Renal cortex interstitium (tissue), 11 donors: ENCODE results near the gene A2M. TPM values are rescaled to one million over a fixed set of nuclear protein-coding genes. Genes with fewer than 3 reads are reported as not detected.

Experiments
- DNase-seq, 11 donors: peaks; one replicate each; pipeline ENCODE4 v3.0.0-alpha.2; 2013; ENCODE audit warnings: low read depth in 9 of 11, low spot score in 4 of 11; ENCODE audit errors: extremely low read depth in 1 of 11
- polyA plus RNA-seq, 3 donors: library from polyadenylated mRNA; unstranded; fragments of 120-200 nt; gene quantifications; one replicate each; pipeline ENCODE4 v1.2.1, GENCODE V29; 2013; ENCODE audit not compliant: insufficient read length in 3 of 3

A2M gene
- polyA plus RNA-seq, 3 donors, result 172 to 256 (median 219) TPM

DNA sequence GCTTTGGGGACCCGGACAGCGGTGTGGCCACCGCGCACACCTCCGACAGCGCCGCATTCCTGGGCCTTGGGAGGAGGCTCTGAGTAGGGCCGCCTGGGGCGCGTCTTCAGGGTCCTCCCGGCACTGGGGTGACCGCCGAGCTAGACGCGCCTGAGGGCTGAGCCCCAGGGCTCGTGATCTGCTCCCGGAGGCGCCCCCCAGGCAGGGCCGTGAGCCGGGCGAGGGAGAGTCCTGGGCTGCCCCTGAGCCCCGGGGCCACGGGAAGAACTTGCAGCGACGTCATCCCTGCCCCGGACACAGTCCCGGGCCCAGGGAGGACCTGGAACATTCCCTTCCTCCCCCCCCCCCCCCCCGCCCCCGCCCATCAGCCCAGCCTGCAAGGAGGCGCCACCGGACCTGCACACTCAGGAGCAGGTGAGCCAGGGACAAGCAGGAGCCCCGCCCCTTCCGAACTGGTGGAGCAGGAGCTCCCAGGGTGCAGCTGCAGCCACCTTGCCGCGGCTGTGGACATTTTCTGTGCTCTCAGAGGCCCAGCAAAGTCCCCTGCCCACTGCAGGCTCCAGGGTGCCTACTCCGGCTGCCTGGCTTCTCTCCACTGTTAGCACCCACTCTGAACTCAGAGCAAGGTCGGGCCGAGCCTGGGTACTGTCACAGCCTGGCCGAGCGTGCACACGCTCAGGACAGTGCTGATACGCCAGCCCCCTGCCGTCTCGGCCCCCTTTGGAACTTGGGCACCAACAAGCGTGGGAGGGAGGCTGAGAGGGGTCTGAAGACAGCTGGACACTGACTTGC lies 50.7 kb downstream of the A2M start:
- peak in 10 of 11 donors; percentile 37 to 75 (median 56) for DNase-seq

DNA sequence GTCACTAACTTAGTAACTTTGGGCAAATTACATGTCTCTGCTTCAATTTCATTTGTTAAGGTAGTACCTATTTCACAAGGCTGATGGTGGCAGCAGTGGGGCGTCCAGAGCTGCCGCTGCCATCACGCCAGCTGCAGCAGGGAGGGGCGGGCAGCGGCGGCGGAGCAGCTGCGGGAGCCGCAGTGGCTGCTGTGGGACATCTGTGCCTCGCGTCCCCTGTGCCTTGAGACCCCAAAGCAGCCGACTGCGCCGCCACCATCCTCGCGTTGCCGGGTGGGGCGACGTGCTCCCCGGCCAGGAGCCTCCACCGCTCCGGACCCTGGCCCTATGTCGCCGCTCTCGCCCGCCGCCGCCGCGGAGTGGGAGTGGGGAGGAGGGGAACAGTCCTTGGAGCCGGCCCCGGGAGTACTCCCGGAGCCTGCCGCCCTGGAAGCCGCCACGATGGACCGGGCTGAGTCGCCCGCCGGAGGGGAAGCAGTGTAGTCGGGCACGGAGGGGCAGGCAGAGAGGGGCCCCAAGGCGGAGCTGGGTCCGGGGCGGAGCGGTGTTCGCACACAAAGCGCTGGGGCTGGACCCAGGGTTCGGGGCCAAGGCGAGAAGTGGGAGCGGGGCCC lies 51.4 kb downstream of the A2M start:
- DNase-seq, result peak; percentile 41 to 75 (median 61)

DNA sequence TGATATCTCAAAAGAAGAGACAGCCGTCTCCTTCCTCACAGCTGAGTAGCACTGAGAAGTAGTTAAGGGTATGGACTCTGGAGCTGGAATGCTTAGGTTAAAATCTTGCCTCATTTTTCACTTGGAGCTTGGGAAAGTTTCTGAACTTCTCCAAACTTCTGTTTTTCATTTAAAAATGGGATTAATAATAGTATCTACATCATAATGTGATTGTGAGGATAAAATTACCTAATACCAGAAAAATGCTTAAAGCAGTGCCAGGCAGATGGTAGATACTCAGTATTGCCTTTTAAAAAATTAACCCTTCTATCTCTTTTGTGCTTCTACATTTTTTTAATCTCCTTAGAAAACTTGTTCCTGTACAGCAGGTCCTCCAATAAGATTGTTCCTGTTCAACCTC lies 63.1 kb downstream of the A2M start:
- no peak for DNase-seq

DNA sequence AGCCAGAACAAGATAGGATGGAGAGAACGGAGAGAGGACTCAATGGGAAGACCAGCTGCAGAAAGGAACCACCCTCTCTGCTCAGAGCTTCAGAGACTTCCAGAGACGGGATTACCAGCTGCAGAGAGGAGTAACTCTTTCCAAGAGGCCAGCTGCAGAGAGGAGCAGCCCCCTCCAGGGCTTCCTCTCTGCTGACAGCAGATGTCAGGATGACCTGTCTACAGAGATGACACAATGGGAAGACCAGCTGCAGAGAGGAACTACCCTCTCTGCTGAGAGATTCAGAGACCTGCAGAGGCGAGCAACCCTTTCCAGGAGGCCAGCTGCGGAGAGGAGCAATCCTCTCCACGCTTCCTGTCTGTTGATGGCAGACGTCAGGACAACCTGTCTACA lies 64.6 kb downstream of the A2M start:
- DNase-seq, result no peak

DNA sequence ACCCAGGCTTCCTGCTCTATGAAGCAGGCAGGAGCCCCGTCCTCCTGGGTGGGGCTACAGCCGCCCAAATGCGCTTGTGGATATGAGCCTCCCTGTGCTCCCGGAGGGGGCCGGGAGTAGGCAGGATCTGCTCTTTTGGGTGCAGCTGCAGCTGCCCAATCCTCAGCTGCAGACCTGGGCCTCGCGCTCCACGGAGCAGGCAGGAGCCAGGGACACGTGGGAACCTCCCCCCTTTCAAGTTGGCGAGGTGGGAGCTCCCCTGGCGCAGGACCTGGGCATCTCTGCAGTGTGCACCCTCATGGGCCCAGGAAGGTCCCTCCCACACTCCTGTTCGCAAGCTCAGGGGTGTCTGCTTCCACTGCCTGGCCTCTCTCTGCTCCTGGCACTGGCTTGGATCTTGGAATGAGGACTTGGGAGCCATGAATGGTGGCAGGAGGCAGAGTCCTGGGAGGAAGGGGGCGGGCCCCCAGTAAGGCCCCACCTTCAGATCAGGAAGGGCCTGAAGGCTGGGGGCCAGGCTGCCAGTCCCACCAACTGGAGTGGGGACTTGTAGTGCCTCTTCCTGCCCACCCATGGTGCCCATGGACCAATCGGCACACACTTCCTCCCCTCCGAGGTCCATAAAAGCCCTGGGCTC lies 65.1 kb downstream of the A2M start:
- no peak for DNase-seq

DNA sequence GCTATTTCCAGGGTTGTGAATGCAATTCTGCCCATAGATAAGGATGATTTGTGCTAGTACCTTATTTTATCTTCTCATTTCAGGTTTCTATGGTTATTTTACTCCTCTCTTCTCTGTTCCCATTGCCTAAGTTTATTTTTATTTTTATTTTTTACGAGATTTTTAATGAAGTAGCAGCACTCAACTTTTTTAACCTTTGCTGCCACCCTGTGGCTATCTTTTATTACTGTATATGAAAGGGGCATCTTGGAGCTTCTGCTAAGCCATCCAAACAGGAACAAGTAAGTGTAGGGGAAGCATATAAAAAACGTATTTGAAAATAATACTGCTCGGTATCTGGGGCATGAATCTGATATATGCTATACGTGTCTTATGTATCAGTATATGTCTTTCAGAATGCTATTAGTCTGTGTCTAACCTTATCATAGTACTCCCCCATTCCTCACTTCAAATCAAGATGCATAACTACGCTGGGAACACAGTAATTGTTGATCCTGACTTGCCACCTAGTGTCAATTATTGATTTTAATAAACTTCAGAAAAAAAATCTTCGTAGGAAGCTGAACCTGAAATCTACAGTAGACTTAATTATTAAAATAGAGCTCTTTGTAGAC lies 66.1 kb downstream of the A2M start:
- peak in 7 of 11 donors; percentile 10 to 33 (median 18) for DNase-seq

DNA sequence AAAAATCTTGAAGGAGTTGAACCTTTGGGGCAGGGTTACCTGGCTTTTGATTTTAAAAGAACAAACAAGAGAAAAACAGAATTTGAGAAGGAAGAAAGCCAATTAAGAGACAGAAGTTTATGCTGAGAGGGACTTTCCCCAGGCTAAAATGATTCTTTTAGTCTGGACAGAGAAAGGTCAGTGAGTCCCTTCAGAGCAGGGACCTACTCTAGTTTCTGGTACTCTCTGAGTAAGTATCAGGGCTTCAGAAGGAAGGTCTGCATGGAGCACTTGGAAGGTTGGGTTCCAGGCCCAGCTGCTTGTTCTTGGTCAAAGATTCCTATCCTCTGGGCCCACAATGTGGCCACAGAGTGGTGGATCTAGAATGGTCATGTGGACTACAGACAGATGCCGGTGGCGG lies 66.8 kb downstream of the A2M start:
- no peak for DNase-seq

DNA sequence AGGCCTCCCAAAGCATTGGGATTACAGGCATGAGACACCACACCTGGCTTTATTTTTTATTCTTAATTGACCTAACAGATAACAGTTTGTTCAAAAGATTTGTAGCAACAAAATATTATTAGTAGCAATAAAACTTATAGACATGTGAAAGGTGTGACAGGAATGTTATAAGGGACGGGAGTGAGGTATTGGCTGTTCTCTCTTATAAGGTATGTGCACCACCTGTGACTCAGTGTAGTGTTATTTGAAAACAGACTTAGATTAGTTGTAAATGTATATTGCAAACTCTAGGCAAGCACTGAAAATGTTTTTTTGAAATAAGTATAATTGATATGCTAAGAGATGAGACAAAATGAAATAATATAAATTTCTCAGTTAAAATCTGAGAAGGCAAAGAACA lies 68.6 kb downstream of the A2M start:
- no peak for DNase-seq

DNA sequence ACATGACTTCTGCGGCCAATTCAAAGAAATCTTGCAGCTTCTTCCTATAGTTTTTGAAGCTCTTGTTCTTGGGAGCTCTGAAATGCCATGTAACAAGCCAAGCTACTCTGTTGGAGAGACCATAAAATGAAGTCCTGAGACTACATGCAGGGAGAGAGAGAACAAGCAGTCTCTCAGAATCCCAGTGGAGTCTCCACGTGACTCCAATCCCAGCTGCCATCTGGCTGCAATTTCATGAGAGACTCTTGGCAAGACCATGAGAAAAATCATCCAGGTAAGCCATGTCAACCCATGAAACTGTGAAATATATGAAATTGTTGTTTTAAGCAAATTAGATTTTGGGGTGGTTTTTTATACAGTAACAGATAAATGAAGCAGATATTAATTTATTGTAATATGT lies 72.0 kb downstream of the A2M start:
- no peak for DNase-seq

DNA sequence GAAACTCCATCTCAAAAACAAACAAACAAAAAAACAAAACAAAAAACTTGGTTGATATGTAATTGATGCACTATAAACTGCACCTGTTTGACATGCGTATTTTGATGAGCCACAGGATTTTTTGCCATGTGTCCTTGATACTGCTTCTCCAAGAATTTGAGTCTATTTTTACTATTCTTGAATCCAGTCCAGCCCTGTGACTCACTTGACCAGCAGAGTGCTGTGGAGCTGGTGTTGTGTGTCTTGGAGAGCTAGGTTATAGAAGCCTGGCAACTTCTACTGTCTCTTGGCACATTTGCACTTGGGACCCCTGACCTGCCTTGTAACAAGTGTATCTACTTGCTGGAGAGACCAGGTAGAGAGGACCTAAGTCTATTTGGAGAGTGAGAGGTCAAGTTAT lies 74.4 kb downstream of the A2M start:
- no peak for DNase-seq

DNA sequence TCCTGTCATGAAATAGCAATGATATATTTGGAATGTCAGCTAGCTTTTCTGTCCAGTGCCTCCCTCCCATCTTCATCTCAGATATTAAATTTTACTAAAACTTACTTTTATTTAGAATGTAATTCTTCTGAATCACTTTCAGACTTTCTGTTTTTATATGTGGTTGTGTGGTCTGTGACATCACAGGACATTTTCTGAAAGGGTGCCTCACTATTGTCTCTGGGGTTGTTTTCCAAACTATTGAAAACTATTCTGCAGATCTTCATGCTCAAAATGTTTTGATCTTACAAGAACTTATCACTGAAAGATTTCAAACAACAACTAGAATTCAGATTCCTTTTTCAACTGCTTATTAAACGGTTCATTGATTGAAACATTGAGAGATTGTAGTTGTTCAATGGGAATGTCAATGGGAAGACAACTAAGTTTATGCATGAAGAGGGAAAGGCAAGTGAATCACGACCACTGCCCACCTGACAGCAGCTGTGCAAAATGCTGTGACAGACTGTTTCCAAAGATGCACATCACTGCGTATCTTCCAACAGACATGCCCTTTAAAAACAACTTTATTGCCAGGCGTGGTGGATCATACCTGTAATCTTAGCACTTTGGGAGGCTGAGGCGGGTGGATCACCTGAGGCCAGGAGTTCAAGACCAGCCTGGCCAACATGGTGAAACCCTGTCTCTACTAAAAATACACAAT lies 75.1 kb downstream of the A2M start:
- DNase-seq, result no peak

DNA sequence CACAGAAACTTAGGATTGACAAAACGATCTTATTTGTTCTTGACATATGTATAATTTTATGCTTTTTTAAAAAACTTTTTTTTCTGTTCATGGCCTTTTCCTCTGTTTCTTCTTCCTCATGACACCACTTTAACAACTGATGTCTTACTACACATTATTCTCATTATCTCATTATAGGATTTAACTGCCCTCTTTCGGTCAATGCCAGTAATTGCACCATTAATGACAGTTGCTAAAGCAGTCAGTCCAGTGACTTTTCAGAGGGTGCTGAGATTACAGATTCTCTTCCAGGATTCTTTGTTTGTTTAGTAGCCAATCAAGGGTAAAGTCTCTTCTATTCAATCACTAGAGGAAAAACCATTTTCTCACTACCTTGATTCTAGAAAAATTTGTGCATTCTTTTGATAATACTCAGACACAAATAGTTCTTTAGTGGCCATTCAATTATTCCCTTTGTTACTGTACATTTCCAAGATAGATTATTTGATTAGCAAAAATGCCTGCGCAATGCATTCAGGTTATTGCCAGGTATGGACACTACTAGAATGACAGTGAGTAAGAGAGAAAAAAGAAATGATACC lies 76.2 kb downstream of the A2M start:
- DNase-seq, result peak in 9 of 11 donors; percentile 1 to 30 (median 17)

DNA sequence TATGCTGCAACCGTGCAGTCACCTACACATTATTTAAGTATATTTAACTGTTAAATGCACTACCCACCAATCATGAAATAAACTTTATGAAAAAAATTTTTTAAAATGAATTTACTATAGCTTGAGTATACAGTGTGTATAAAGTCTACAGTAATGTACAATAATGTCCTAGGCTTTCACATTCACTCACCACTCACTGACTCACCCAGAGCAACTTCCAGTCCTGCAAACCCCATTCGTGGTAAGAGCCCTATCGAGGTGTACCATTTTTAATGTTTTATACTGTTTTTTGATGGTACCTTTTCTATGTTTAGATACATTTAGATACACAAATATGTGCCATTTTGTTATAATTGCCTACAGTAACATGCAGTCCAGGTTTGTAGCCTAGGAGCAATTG lies 78.3 kb downstream of the A2M start:
- DNase-seq, result no peak

DNA sequence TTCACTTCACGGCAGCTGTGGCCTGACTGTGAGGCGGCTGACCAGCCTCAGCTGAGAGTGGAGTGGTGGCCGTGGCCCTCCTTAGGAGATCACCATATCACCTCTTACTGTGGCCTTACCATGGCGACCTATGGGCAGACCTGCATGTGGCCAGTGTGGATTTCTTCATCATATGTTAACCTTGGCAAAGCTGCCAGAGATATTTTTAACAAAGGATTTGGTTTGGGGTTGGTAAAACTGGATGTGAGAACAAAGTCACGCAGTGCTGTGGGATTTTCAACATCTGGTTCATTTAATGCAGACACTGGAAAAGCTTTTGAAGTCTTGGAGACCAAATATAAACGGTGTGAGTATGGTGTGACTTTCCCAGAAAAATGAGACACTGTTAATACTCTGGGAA lies 79.5 kb downstream of the A2M start:
- no peak for DNase-seq

DNA sequence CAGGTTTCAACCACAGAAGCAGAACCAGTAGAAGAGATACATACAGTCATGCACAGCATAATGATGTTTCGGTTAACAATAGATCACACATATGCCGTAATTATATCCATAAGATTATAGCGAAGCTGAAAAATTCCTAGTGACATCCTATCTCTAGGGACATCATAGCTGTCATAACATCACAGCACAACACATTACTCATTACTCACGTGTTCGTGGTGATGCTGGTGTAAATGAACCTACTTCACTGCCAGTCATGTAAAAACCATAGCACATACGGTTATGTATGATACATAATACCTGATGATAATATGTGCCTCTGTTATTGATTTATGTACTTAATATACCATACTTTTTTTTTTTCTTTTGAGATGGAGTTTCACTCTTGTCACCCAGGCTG lies 81.6 kb downstream of the A2M start:
- no peak for DNase-seq

DNA sequence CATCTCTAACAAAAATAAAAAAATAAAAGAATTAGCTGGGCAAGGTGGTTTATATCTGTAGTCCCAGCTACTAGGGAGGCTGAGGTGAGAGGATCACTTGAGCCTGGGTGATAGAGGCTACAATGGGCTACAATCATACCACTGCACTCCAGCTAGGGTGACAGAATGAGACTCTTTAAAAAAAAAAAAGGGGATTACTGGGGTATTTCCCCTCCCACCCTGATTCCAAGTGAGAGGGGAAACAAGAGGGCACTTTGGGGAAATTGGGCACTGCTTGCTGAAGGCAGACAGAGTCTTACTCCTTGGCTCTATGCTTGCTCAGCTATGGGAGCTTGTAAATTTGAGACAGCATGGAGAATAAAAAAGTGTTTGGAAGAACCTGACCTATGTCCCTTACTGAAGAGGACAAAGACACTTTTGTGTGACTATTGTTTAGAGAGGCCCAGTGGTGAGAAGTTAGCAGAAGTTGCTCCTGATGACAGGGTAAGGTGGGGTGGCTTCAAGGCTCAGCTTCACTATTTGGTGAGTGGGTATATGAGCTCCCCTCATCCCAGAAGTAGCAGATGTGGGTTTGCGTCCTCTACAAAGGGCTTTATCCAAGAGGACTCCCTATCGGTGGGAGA lies 82.3 kb downstream of the A2M start:
- DNase-seq, result no peak

DNA sequence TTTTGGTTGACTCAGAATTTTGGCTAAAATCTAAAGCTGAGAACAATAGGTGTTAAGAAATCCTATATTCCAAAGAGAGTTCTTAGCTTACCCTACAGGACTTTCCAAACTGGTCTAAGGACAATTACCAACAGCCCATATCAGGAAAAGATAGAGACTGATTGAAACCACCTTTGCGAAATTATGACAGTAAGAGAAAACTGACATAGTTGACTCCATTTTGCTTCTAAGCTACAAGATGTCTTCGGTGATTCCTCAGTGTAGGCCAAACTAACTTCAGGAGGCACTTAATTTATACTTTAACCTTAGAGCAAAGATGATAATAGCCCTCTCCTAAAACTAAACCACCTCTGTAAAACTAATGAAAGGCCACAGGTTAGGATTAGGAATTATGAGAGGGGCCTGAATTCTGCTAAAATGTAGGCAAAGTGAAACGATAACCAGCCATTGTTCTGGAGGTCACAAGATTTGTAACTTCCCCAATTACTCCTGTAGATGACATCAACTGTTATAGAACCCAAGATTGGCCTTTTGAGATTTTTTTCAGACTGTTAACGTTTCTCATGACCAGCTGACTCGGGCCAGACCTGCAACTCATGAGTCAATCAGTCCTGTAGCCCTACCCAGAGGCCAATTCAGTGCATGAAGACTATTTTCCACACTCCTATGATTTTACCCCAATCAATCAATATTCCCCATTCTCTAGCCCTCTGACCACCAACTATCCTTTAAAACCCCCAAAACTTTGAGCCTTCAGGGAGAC lies 83.3 kb downstream of the A2M start:
- DNase-seq, result no peak

DNA sequence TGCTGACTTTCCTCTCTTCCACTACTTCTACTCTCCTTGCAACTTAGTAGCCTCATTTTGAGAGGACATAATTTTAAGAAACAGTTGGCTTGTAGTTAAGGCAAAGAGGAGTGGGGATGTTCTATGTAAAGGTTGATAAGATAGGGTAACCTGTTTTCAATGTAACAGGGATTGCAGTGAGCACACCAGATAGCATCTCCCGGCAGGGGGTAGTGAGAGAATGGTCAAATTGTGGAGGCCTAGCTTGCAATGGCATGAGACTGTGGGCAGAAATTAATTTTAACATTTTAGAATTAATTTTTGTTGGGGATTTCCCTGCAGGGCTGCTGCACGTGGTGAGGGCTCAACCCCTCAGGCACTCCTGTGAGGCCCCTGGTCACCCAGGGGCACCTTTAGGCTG lies 84.9 kb downstream of the A2M start:
- no peak for DNase-seq
